GM21737 (cell line): ENCODE results near the gene MIP.
"Not testable (repeated sequence)": the region's sequence is repeated elsewhere in the genome, so short reads cannot be mapped to it uniquely, and the experiment has no call there.

ENCODE experiments used
- ATAC-seq: cut with Tn5 transposase; IDR thresholded peaks from one replicate; pipeline ENCODE4 v1.9.1; 2021; ENCODE audit warnings: mild to moderate bottlenecking, moderate library complexity; ENCODE audit not compliant: unreplicated experiment

Gene MIP

GRCh38 chr12:56411781-56412639 lies 42.4 kb downstream of the MIP start:
- no peak for ATAC-seq

GRCh38 chr12:56410768-56411167 lies 43.7 kb downstream of the MIP start:
- ATAC-seq, result no peak

- ATAC-seq, result no peak
These were observed 45.5 kb downstream of the MIP start for GRCh38 chr12:56408799-56409417.

GRCh38 chr12:56404227-56404626 lies 50.2 kb downstream of the MIP start:
- ATAC-seq, result not testable (repeated sequence)

- not testable (repeated sequence) for ATAC-seq
These were observed 52.8 kb downstream of the MIP start for GRCh38 chr12:56401612-56402011.

- not testable (repeated sequence) for ATAC-seq
These were observed 53.3 kb downstream of the MIP start for GRCh38 chr12:56401125-56401524.
